ENCODE measurements around the gene NANOS3. TPM values are rescaled to one million over a fixed set of nuclear protein-coding genes. Genes with fewer than 3 reads are reported as not detected.

The NANOS3 gene
- total and polyA plus RNA-seq, 9 donors, result 0.71 to 3.4 (median 1.4) TPM

- Histone ChIP-seq H3K27ac (ENCODE audit: low read length) (peak overlapping the region; percentile 98), H3K4me3 (ENCODE audit: low read length) (peak overlapping the region; percentile 87), H3K36me3 (ENCODE audit: control insufficient read depth, insufficient read depth, low read length) (peaks cover 49% of the 10 kb centered on the region), H3K27me3 (ENCODE audit: control insufficient read depth, insufficient read depth, low read length) (no peaks in the 10 kb centered on the region), H3K9me3 (replicated peaks; ENCODE audit: control insufficient read depth, low read depth, low read length) (no peaks in the 10 kb centered on the region), H3K4me1 (ENCODE audit: control insufficient read depth, insufficient read depth, low read length) (peaks cover 76% of the 10 kb centered on the region)
- no peak for DNase-seq
- 30% methylated on average over 12 of the region's 18 CpGs for WGBS (ENCODE audit: insufficient coverage)
Measured at GRCh38 chr19:13838435-13839129, 38.4 kb upstream of the NANOS3 start.

GRCh38 chr19:13839130-13839937 lies 37.6 kb upstream of the NANOS3 start:
- Histone ChIP-seq H3K9me3 (replicated peaks; ENCODE audit: control insufficient read depth, low read depth, low read length) (no peaks in the 10 kb centered on the region), H3K36me3 (ENCODE audit: control insufficient read depth, insufficient read depth, low read length) (peaks cover 41% of the 10 kb centered on the region), H3K27ac (ENCODE audit: low read length) (peak overlapping the region; percentile 98), H3K27me3 (ENCODE audit: control insufficient read depth, insufficient read depth, low read length) (no peaks in the 10 kb centered on the region), H3K4me1 (ENCODE audit: control insufficient read depth, insufficient read depth, low read length) (peaks cover 76% of the 10 kb centered on the region), H3K4me3 (ENCODE audit: low read length) (peak overlapping the region; percentile 87)
- peak; percentile 94 for DNase-seq
- 2% methylated on average over 24 of the region's 36 CpGs for WGBS (ENCODE audit: insufficient coverage)

GRCh38 chr19:13839938-13840304 lies 37.0 kb upstream of the NANOS3 start:
- peaks cover 76% of the 10 kb centered on the region for H3K4me1 ChIP-seq (ENCODE audit: control insufficient read depth, insufficient read depth, low read length)
- 14% methylated on average over 4 of the region's 6 CpGs for WGBS (ENCODE audit: insufficient coverage)
- no peak for DNase-seq
- H3K36me3 ChIP-seq (ENCODE audit: control insufficient read depth, insufficient read depth, low read length), result peaks cover 36% of the 10 kb centered on the region
- H3K27me3 ChIP-seq (ENCODE audit: control insufficient read depth, insufficient read depth, low read length), result no peaks in the 10 kb centered on the region
- H3K4me3 ChIP-seq (ENCODE audit: low read length), result peak overlapping the region; percentile 87
- H3K9me3 ChIP-seq (replicated peaks; ENCODE audit: control insufficient read depth, low read depth, low read length), result no peaks in the 10 kb centered on the region
- H3K27ac ChIP-seq (ENCODE audit: low read length), result peak overlapping the region; percentile 98

- 50% methylated on average over 13 of the region's 23 CpGs for whole genome bisulfite sequencing (ENCODE audit: insufficient coverage)
Measured at GRCh38 chr19:13840305-13841085, 36.4 kb upstream of the NANOS3 start.

GRCh38 chr19:13841086-13841961 lies 35.6 kb upstream of the NANOS3 start:
- peak overlapping the region; percentile 87 for H3K4me3 ChIP-seq (ENCODE audit: low read length)
- peaks cover 22% of the 10 kb centered on the region for H3K36me3 ChIP-seq (ENCODE audit: control insufficient read depth, insufficient read depth, low read length)
- no peaks in the 10 kb centered on the region for H3K9me3 ChIP-seq (replicated peaks; ENCODE audit: control insufficient read depth, low read depth, low read length)
- 13% methylated on average over 21 of the region's 26 CpGs for WGBS (ENCODE audit: insufficient coverage)
- DNase-seq, result peak; percentile 73
- no peaks in the 10 kb centered on the region for H3K27me3 ChIP-seq (ENCODE audit: control insufficient read depth, insufficient read depth, low read length)
- peak overlapping the region; percentile 98 for H3K27ac ChIP-seq (ENCODE audit: low read length)
- H3K4me1 ChIP-seq (ENCODE audit: control insufficient read depth, insufficient read depth, low read length), result peaks cover 72% of the 10 kb centered on the region

More at GRCh38 chr19:13840305-13841085, 36.4 kb upstream of the NANOS3 start:
- H3K27me3 ChIP-seq (ENCODE audit: control insufficient read depth, insufficient read depth, low read length), result no peaks in the 10 kb centered on the region
- DNase-seq, result peak; percentile 53
- peaks cover 31% of the 10 kb centered on the region for H3K36me3 ChIP-seq (ENCODE audit: control insufficient read depth, insufficient read depth, low read length)
- H3K4me3 ChIP-seq (ENCODE audit: low read length), result peak overlapping the region; percentile 87
- H3K27ac ChIP-seq (ENCODE audit: low read length), result peak overlapping the region; percentile 98
- peaks cover 76% of the 10 kb centered on the region for H3K4me1 ChIP-seq (ENCODE audit: control insufficient read depth, insufficient read depth, low read length)
- no peaks in the 10 kb centered on the region for H3K9me3 ChIP-seq (replicated peaks; ENCODE audit: control insufficient read depth, low read depth, low read length)

GRCh38 chr19:13841962-13842290 lies 35.0 kb upstream of the NANOS3 start:
- Histone ChIP-seq H3K4me3 (ENCODE audit: low read length) (peak overlapping the region; percentile 87), H3K36me3 (ENCODE audit: control insufficient read depth, insufficient read depth, low read length) (peaks cover 16% of the 10 kb centered on the region)
- no peak for DNase-seq

GRCh38 chr19:13842291-13843103 lies 34.4 kb upstream of the NANOS3 start:
- WGBS (ENCODE audit: insufficient coverage), result under 1% methylated on average over 82 of the region's 95 CpGs
- H3K4me3 ChIP-seq (ENCODE audit: low read length), result peak overlapping the region; percentile 87
- H3K36me3 ChIP-seq (ENCODE audit: control insufficient read depth, insufficient read depth, low read length), result peaks cover 13% of the 10 kb centered on the region
- H3K4me1 ChIP-seq (ENCODE audit: control insufficient read depth, insufficient read depth, low read length), result peaks cover 72% of the 10 kb centered on the region
- no peaks in the 10 kb centered on the region for H3K9me3 ChIP-seq (replicated peaks; ENCODE audit: control insufficient read depth, low read depth, low read length)
- DNase-seq, result peak; percentile 95
- H3K27me3 ChIP-seq (ENCODE audit: control insufficient read depth, insufficient read depth, low read length), result no peaks in the 10 kb centered on the region
- H3K27ac ChIP-seq (ENCODE audit: low read length), result peak overlapping the region; percentile 98

More at GRCh38 chr19:13841962-13842290, 35.0 kb upstream of the NANOS3 start:
- Histone ChIP-seq H3K27me3 (ENCODE audit: control insufficient read depth, insufficient read depth, low read length) (no peaks in the 10 kb centered on the region), H3K4me1 (ENCODE audit: control insufficient read depth, insufficient read depth, low read length) (peaks cover 72% of the 10 kb centered on the region), H3K9me3 (replicated peaks; ENCODE audit: control insufficient read depth, low read depth, low read length) (no peaks in the 10 kb centered on the region), H3K27ac (ENCODE audit: low read length) (peak overlapping the region; percentile 98)
- WGBS (ENCODE audit: insufficient coverage), result 4% methylated on average over 4 of the region's 11 CpGs

- DNase-seq, result peak; percentile 71
- WGBS (ENCODE audit: insufficient coverage), result 14% methylated on average over 18 of the region's 24 CpGs
Measured at GRCh38 chr19:13843104-13843921, 33.6 kb upstream of the NANOS3 start.

More at GRCh38 chr19:13843104-13843921, 33.6 kb upstream of the NANOS3 start:
- peak overlapping the region; percentile 56 for H3K4me3 ChIP-seq (ENCODE audit: low read length)
- peaks cover 10% of the 10 kb centered on the region for H3K36me3 ChIP-seq (ENCODE audit: control insufficient read depth, insufficient read depth, low read length)
- H3K27ac ChIP-seq (ENCODE audit: low read length), result peak overlapping the region; percentile 97
- H3K9me3 ChIP-seq (replicated peaks; ENCODE audit: control insufficient read depth, low read depth, low read length), result no peaks in the 10 kb centered on the region
- peaks cover 74% of the 10 kb centered on the region for H3K4me1 ChIP-seq (ENCODE audit: control insufficient read depth, insufficient read depth, low read length)
- no peaks in the 10 kb centered on the region for H3K27me3 ChIP-seq (ENCODE audit: control insufficient read depth, insufficient read depth, low read length)
